Erythroblast (primary cell): ENCODE data around the gene RADIL.

Experiments
- GATA1 ChIP-seq: IDR thresholded peaks from 2 replicates; pipeline ENCODE4 v1.6.1; 2011; ENCODE audit warnings: low read depth, mild to moderate bottlenecking, control low read depth, low read length, moderate library complexity
- POLR2A ChIP-seq: IDR thresholded peaks from 2 replicates; pipeline ENCODE4 v1.6.1; 2011; ENCODE audit warnings: mild to moderate bottlenecking, low read length

DNA sequence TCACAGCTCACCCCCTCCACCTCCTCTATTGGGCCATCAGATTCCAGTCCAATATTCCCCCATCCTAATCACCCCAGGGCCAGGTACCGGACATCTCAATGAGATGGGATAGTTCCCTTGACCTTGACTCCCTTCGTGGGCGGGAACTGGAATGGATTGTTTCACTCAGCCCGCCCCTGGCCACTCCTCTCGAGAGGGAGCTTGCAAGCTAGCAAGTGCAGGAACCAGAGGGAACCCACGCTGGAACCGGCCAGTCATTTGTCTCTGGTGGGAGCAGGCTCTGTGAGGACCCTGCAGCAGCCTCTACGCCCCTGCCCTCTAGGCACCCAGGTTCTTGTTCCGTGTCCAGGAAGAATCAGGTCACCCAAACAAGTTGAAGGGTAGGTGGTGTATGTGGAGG is 11.0 kb upstream of the RADIL start:
- no peak for TF ChIP-seq POLR2A
- TF ChIP-seq GATA1: no peak
